ENCODE measurements around the gene ACVR1.
"Not testable (repeated sequence)": the region's sequence is repeated elsewhere in the genome, so short reads cannot be mapped to it uniquely, and the experiment has no call there.

ACVR1 gene

DNA sequence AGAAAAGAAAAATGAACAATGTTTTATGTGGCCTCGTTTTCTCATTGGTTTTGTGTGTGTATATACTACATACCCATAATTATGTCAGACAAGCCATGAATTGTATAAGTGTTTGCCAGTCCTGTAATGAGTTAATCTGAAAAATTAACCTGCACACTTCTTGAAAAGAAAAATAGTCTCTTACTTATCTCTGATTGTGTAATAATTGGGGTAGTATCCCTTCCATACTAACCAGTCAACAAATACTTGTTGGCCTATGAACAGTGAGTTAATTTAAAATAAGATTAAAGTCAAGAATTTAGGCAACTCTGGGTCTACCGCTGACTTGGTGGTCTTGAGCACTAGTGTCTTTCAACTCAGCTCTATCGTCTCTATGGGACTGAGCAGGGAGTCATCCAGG, 48.8 kb downstream of the ACVR1 start:
- no peak for DNase-seq (ENCODE audit: low read depth)

DNA sequence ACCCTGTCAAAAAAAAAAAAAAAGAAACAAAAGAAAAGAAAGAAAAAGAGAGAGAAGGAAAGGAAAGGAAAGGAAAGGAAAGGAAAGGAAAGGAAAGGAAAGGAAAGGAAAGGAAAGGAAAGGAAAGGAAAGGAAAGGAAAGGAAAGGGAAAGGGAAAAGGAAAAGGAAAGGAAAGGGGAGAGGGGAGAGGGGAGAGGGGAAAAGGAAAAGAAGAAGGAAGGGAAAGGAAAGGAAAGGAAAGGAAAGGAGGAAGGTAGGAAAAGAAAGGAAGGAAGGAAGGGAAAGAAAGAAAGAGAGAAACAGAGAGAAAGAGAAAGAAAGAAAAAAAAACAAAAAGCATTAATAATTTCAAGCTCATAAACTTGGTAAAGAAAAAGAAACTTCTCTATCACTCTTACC, 49.5 kb downstream of the ACVR1 start:
- not testable (repeated sequence) for DNase-seq (ENCODE audit: low read depth)

- DNase-seq (ENCODE audit: low read depth), result no peak
These were observed 50.2 kb downstream of the ACVR1 start for GRCh38 chr2:157825885-157826284.

DNA sequence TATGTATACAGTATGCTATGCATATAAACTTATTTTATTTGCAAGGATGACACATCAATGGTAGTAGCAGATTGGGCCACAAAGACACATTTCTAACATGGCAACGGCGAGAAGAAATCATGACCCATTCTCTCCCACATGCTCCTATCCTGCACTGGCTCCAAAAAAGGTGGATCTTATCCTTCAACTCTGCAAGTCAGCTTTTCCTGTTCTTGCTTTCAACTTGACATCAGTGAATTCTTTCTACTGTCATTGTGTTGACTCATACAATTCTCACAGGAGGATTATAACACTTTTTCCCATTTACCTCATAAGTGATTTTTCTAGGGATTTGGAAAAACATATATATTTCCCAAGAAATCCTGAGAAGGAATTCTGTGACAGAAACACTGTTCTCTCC, 53.1 kb downstream of the ACVR1 start:
- DNase-seq (ENCODE audit: low read depth), result no peak

DNA sequence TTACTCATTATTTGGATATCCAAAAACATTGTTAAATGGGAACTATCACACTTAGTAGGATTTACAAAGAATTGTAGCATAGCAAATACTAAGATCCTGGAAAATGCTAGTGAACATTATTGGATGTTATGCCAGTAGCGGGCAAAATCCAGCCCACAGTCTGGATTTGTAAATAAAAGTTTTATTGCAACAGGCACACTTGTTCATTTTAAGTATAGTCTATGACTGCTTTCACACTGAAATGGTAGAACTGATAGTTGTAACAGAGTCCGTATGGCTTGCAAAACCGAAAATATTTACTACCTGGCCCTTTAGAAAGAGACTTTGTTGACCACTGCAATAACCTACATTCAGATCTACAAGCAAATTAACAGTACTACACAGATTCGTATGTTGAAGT, 53.6 kb downstream of the ACVR1 start:
- no peak for DNase-seq (ENCODE audit: low read depth)

DNA sequence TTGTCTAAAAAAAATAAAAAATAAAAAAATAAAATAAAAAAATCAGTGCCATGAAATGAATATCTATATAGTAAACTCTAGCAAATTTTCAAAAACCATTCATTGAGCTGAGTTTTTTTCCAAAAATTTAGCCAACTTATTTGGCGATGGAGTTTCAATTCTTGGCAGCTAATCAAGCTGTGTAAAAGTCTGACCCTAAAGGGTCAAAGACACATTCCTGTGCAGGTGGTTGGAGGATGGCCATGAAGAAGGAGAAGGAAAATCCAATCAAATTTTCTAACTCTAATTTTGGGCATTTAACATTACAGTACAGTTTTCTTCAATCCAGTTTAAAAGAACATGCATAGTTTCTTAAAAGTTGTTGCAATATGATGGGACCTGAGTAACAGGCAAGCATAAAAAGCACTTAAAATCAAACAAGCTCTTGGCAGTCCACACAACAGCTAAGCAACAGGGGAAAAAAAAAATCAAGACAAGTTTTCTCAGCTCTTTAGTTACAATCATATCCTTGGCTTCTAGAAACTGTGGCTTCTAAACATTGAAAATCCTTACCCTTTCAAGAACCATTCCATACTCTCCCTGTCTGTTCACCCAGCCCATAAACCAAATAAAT, 54.5 kb downstream of the ACVR1 start:
- DNase-seq (ENCODE audit: low read depth), result no peak

GRCh38 chr2:157820193-157820592, 55.9 kb downstream of the ACVR1 start:
- DNase-seq (ENCODE audit: low read depth), result no peak

DNA sequence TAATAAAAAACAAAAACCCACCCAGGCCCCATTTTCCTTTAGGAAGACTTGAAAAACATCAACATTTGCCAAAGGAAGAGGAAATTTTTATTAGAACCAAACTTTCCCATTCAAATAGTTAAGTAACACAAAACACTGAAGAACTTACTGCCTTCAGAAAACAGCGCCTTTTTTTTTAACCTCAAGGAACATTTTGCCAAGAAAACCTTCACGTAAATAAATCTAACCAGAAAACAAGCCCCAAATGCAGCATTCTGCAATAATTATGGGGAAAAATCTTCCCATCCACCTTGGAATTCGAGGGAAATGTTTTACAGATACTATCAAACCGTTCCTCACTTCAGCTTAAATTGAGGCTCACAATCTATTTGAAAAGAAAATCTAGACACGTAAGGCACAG, 56.4 kb downstream of the ACVR1 start:
- DNase-seq (ENCODE audit: low read depth), result no peak

- DNase-seq (ENCODE audit: low read depth), result no peak
These were observed 57.9 kb downstream of the ACVR1 start for GRCh38 chr2:157818227-157818626.

DNA sequence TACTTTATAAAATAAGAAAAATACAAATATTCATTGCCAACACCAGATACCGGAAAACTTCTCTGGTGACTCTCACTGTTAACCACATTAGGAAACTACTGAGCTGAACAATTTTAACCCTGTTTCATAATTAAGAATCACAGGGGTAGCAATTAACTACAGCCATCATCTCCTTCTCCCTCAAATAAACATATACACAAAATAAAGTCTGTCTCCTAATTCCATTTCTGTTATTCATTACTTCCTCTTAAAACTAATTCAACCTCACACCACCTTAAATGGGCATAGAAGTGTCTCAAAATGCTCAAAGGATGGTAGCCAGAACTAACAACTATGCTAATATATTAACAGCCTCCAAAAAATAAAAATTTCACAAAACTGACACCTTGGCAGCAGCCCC, 60.7 kb downstream of the ACVR1 start:
- DNase-seq (ENCODE audit: low read depth), result no peak

DNA sequence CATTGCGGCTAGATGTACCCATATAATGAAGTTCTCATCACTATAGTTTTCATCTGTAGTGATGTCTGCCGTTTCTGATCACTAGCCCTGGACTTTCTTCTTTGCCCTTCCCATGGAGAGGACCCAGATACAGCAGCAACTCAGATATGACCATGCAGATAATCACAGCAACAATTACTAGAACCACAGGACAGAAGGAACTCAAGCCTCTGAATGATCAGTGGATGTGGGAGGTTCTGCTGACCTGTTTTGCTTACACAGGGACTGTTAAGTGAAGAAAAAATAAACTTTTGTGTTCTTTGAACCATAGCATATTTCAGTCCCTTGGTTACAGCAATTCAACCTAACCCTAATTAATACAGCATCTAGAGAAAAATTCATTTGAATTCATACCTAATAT, 62.7 kb downstream of the ACVR1 start:
- no peak for DNase-seq (ENCODE audit: low read depth)

DNA sequence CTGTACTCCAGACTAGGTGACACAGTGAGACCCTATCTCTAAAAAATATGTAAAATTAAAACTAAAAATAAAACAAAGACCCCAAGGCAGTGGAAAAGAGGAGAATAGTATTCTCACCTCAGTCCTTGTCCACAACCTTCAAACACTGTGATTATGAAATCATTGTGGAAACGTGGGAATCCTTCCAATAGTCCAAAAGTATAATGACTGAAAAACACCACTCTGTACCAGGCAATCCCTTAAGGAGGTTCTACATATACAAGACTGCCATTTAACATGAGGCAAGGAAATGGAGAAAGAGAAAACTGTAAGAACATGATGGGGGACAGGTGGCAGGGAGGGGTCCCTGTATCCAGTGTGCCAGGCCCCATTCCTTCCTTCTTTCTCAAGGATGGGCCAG, 66.1 kb downstream of the ACVR1 start:
- no peak for DNase-seq (ENCODE audit: low read depth)

DNA sequence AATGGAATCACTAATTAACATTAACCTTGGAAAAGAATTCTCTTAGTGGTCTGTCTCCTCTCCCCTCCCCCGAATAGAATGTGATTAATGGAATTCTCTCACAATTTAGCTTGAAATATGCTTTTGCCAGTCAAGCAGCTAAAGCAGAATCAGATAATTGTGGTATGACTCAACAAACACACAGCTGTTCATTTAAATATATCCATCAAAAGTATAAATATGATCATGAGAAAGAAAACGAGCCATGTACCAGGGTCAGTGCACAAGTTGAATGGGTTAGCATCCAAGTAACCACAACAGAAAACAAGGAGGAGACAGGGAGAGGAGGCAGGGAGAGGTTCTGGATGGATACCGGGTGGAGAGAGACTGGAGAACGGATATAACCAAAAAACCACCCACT, 66.9 kb downstream of the ACVR1 start:
- DNase-seq (ENCODE audit: low read depth), result no peak

DNA sequence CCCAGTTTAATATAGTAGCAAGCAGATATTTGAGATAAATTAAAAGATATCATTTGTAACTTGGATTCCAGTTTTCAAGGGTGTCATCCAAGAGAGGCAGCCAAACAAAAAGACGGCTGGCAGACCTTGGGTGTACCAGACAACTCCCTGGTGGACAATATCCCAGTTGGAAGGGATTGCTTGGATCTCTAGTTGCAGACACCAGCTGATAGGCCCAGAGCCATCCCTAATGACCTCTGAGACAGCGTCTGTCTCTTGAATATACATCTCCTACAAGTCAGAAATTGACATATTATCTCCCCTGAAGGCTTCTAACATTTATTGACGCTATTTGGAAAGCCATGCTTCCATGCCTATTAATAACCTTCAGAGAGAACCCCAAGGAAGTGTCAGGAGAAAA, 67.7 kb downstream of the ACVR1 start:
- DNase-seq (ENCODE audit: low read depth), result no peak

GRCh38 chr2:157806426-157807077, 69.6 kb downstream of the ACVR1 start:
- no peak for DNase-seq (ENCODE audit: low read depth)

DNA sequence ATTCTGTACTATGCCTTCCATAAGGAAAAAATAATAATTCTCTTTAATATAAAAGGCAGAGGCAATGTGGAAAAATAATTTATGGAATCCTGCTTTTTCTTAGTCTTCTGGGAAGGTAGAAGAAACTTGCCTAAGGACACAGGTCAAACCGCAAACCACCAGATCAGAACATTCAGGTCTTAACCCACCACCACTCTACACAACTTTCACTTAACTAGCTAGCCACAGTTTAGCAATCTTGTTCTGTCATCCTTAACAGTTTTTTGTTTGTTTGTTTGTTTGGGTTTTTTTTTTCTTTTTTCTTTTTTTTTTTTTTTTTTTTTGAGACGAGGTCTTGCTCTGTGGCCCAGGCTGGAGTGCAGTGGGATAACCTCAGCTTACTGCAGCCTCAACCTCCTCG, 70.6 kb downstream of the ACVR1 start:
- DNase-seq (ENCODE audit: low read depth), result no peak

GRCh38 chr2:157804355-157804754, 71.8 kb downstream of the ACVR1 start:
- no peak for DNase-seq (ENCODE audit: low read depth)

DNA sequence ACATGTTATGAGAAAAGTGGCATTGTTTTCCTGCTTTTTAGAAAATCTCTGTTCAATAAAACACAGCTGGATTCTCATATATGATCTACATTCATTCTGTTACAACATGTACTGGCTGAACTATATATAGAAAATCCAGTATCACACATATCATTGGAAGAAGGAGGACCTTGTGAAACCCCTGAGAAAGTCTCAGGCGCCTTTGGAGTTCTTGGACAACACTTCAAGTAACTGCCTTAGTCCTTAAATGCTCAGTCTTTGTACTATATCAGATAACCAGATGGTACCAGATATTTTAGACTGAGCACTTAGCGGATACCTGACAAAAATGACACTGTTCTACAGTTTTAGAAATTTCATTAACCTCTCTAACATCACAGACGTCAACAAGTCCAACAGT, 72.2 kb downstream of the ACVR1 start:
- no peak for DNase-seq (ENCODE audit: low read depth)

DNA sequence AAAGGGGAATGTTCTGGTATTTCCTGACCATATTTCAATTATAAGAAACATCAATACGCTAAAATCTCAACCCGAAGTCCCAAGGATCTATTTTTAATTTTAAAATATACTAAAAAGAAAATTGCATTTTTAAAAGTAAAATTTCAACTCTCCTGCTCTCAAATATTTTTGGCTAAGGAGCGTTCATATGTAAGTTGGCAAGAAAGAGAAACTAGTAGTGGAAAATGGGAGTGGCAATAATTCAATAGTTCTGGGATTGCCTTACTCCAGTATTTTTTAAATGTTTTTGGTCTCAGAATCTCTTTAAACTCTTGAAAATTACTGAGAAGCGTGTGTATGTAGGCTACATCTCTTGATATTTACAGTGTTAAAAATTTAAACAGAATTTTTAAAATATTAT, 72.7 kb downstream of the ACVR1 start:
- DNase-seq (ENCODE audit: low read depth), result no peak

DNA sequence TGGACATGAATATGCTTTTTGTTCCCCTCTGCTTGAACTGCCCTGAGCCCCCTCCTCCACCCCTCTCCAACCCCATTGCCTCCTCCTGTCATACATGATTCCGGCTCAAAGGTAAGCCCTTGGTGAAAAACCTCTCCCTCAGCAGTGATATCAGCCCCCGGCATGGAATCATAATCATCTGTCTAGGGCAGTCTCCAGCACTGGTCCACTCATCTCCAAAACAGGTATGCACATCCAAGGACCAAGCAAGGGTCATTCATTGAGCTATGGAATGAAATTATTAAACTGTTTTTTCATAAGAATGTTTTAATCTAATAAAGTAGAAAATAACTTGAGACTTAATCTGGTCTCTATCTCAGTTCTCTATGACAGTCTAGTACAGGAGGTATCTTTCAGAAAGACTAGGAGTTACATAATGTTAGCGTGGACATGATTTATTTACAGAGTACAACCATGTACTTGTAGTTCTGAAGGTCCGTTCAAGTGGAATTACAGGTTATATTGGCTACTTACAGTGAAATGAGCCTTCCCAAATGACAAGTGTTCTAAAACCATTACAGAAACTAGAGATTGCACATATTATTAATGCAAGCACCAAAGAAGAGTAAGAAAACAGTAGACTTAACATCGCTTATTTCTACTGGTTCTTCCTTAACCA, 75.2 kb downstream of the ACVR1 start:
- DNase-seq (ENCODE audit: low read depth), result no peak

GRCh38 chr2:157793053-157793612, 83.0 kb downstream of the ACVR1 start:
- DNase-seq (ENCODE audit: low read depth), result no peak

DNA sequence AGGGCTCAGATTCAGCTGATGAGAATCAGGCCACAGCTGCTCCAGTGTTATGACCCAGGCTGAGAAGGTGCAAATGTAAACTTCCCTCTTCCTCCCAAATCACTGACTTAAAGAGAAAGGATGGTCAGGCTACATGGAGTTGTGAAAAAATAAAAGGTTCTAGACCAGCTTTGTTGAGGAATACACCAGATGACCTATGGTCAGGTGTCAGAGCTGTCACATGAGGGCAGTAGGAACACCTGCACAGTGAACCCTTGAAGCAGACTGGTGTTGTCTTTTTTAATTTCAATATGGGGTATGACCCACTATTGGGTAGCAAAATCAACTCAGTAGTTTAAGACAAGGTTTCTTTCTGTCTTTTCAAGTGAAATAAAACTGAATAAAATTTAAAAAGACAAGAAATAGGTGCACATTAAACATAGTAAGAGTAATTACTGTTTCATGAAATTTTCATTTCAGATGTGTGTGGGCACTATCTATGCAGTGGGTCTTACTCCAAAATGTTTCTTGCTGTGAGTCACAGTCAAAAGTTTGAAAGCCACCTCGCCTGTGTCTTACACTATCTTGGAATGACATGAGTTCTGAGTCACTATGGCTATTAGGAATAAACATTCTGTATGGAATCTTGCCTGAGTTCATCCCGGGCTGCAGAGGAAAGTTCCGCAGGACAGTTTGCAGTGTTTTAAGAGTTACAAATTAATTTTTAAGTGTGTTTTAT, 83.6 kb downstream of the ACVR1 start:
- DNase-seq (ENCODE audit: low read depth), result no peak

DNA sequence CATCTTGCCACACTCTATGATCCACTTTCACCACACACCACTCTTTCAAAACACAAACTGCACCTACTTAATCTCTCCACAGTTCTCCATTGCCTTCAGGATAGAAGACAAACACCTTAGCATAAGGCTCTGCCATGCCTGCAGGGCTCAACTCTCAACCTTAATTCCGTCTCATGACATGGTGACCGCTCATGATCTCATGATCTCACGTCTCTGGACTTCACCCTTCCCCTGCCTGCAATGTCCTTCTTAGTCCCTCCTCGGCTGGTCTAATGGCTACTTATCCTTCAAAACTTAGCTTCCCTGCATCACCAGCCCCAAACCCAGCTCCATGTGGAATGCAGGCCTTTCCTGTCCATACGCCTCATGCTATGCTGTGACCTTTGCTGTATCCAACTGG, 85.3 kb downstream of the ACVR1 start:
- no peak for DNase-seq (ENCODE audit: low read depth)

Measured in CMK (cell line).